Midbrain (tissue), 1 donor: ENCODE measurements around the gene PARP15.
"Not testable (repeated sequence)": the region's sequence is repeated elsewhere in the genome, so short reads cannot be mapped to it uniquely, and the experiment has no call there.

Source experiments
- DNase-seq: peaks from one replicate; lab custom pipeline; 2025; lab: John Stamatoyannopoulos, UW

PARP15 gene

DNA sequence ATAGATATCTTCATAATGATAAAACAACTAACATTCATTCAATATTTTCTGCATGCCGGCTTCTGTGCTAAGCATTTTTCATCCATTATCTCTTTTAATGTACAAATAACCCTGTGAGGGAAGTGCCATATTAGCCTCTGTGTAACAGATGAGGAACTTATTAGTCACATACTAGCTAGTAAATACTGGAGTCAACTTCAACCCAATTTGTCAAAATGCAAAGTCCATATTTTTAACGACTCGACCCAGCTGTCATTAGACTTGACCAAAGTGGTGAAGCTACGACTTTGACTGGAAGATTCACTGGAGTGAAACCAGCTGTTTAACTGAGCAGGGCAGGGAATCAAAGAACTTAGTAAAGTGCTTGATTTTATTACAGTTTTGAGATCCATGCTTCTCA lies 41.6 kb downstream of the PARP15 start:
- no peak for DNase-seq

- no peak for DNase-seq
Measured at GRCh38 chr3:122620399-122620798, 42.9 kb downstream of the PARP15 start.

GRCh38 chr3:122621112-122621511 lies 43.7 kb downstream of the PARP15 start:
- no peak for DNase-seq

DNA sequence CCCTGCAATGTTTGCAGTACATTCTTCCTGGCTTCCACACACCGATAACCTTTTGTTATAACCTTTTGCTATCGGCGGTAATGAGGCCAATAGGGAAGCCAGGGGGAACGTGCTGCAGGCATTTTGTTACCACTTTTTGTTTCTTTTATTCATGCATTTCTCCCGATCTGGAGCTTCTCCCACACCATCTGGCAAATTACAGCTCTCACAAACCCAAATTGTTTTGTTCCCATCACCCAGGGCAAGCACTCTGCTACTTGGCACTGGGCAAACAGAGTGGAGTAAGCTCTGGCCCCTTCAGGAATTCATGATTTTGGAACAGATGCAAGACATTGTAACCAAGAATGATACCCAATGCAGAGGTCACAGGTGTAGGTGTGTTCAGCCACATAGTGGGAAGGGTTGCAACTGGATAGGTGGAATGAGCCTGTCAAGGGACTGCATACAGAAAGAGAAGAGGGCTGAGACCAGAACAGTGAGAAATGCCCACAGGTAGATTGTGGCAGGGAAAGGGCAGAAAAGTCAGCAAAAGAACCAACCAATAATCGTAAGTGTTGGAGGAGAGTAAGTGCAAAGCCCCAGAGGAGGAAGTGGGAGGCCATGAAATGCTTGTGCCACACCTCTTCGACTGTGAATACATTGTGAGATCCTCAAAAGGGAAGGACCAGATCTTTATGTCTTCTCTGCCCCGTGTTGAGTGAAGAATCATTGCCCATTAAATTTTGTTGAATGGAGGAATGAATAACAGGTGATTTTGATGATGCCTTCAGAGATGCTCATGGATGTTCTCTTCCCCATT lies 45.8 kb downstream of the PARP15 start:
- no peak for DNase-seq

- DNase-seq, result no peak
Measured at GRCh38 chr3:122626515-122627180, 49.2 kb downstream of the PARP15 start.

DNA sequence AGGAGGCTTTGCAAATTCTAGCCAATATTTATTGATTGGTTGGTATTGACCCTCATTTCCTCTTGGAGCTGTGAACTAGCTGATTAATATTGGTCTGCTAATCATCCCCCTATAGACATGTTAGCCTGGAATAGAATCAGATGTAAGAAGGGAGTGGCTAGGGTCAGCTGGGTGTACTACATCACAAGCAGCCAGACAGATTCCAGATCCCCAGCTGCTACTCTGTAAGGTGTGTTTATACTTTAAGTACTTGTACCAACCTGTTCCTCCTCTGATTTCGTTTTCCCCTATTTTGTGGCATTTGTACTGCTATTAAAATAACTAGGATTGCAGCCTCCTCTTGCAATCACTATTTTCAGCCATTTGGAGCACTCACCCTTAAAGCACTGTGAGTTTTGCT lies 49.9 kb downstream of the PARP15 start:
- DNase-seq, result no peak

DNA sequence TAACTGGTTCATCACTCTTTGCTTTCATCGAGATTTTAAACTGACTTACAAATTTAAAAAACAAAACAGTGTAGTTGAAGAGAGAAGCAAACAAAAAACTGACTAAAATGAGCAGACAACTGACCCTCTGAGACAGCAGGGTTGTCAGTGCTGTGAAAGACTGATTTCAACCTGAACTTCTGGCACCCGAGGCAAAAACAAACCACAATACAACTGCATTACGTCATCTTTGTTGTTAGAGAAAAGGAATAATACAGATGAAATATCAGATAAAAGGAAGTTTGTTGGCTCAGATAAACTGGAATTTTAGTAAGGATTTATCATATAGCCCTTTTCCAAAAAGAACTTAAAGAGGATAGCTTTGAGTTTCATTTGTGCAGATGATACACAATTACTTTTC lies 51.1 kb downstream of the PARP15 start:
- DNase-seq, result no peak

DNA sequence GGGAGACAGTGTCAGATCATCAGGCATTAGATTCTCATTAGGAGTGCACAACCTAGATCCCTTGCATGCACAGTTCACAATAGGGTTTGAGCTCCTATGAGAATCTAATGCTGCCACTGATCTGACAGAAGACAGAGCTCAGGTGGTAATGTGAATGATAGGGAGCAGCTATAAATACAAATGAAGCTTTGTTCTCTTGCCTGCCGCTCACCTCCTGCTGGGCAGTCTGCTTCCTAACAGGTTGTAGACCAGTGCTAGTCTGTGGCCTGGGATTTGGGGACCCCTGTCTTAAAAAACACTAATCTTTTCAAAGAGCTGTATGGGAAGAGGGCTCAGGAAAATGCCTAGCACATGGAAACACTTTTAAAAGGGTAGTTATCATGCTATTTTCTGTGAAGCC lies 52.3 kb downstream of the PARP15 start:
- no peak for DNase-seq

DNA sequence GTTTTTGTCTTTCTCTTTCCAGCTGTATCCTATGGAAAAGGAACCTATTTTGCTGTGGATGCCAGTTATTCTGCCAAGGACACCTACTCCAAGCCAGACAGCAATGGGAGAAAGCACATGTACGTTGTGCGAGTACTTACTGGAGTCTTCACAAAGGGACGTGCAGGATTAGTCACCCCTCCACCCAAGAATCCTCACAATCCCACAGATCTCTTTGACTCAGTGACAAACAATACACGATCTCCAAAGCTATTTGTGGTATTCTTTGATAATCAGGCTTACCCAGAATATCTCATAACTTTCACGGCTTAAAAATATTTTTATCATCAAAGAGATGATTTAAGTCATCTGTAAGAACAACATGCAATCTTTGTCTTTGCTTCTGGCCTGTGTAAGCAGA lies 58.3 kb downstream of the PARP15 start:
- no peak for DNase-seq

DNA sequence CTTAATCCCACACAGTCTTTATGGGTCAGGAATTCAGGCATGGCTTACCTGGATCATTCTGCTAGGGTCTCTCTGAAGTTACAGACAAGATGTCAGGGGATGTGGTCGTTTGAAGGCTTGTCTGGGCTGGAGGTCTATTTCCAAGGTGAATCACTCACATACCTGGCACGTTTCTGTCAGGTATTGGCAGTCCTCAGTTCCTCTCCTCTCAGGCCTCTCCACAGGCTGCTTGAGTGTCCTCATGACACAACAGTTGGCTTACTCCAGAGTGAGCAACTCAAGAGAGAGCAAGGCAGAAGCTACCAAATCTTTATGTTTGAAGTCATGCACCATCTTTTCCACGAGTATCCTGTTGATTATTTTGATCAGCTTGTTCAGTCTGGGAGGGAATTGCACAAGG lies 59.2 kb downstream of the PARP15 start:
- no peak for DNase-seq

GRCh38 chr3:122640437-122640999 lies 63.1 kb downstream of the PARP15 start:
- no peak for DNase-seq

- no peak for DNase-seq
Measured at GRCh38 chr3:122642935-122643334, 65.5 kb downstream of the PARP15 start.

GRCh38 chr3:122646146-122646988 lies 68.9 kb downstream of the PARP15 start:
- no peak for DNase-seq

DNA sequence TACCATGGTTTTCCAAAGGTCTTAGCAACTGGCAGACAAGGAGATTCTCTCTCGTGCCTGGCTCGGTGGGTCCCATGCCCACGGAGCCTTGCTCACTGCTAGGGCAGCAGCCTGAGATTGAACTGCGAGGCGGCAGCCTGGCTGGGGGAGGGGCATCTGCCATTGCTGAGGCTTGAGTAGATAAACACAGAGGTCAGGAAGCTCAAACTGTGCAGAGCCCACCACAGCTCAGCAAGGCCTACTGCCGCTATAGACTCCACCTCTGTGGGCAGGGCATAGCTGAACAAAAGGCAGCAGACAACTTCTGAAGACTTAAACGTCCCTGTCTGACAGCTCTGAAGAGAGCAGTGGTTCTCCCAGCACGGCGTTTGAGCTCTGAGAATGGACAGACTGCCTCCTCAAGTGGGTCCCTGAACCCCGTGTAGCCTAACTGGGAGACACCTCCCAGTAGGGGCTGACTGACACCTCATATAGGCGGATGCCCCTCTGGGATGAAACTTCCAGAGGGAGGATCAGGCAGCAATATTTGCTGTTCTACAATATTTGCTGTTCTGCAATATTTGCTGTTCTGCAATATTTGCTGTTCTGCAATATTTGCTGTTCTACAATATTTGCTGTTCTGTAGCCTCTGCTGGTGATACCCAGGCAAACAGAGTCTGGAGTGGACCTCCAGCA lies 73.9 kb downstream of the PARP15 start:
- not testable (repeated sequence) for DNase-seq

GRCh38 chr3:122651962-122652361 lies 74.5 kb downstream of the PARP15 start:
- DNase-seq, result not testable (repeated sequence)

DNA sequence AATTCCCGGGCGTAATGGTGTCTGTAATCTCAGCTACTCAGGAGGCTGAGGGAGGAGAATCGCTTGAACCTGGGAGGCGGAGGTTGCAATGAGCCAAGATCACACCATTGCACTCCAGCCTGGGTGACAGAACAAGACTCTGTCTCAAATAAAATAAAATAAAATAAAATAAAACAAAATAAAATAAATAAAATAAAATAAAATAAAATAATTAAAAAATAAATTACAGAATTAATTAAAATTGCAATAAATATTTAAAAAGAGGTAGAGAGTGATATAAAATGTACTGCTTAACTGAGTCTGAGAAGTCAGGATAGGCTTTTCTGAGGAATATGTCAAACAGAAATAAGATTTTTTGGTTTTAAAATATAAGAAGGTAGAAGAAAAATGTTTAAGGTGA lies 80.9 kb downstream of the PARP15 start:
- DNase-seq, result not testable (repeated sequence)

GRCh38 chr3:122660297-122660974 lies 83.0 kb downstream of the PARP15 start:
- no peak for DNase-seq

- DNase-seq, result no peak
Measured at GRCh38 chr3:122661633-122662032, 84.2 kb downstream of the PARP15 start.

- DNase-seq, result no peak
Measured at GRCh38 chr3:122662505-122662904, 85.1 kb downstream of the PARP15 start.

- DNase-seq, result no peak
Measured at GRCh38 chr3:122665226-122665786, 87.9 kb downstream of the PARP15 start.

DNA sequence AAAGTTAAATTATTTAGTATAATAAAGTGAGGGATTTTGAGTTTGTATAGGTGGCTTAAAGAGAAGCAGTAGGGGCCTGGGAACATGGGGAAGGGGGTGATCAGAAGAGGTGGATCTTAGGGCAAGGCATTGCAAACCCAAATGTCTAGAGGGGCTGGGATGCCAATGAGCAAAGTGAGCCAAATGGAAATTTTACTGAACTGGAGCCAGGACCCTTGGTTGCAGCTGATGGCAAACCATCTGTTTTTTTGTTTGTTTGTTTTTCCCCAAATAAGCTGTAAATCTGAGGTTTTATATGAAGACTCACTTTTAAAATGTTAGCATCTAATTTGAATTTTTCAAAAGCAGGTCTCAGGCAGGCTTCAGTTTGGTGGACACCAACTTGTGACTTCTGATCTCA lies 88.4 kb downstream of the PARP15 start:
- no peak for DNase-seq
